ENCODE measurements around the gene CYP2S1.

GRCh38 chr19:41228486-41228885 lies 35.5 kb downstream of the CYP2S1 start:
- TF ChIP-seq, protein P1, sequence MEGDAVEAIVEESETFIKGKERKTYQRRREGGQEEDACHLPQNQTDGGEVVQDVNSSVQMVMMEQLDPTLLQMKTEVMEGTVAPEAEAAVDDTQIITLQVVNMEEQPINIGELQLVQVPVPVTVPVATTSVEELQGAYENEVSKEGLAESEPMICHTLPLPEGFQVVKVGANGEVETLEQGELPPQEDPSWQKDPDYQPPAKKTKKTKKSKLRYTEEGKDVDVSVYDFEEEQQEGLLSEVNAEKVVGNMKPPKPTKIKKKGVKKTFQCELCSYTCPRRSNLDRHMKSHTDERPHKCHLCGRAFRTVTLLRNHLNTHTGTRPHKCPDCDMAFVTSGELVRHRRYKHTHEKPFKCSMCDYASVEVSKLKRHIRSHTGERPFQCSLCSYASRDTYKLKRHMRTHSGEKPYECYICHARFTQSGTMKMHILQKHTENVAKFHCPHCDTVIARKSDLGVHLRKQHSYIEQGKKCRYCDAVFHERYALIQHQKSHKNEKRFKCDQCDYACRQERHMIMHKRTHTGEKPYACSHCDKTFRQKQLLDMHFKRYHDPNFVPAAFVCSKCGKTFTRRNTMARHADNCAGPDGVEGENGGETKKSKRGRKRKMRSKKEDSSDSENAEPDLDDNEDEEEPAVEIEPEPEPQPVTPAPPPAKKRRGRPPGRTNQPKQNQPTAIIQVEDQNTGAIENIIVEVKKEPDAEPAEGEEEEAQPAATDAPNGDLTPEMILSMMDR (IDR thresholded peaks at IDR 0.05): no peak
- peak in 1 of 2 donors; percentile 15 for TF ChIP-seq EP300 (IDR thresholded peaks at IDR 0.05)
- no peak for TF ChIP-seq POLR2A (IDR thresholded peaks at IDR 0.05)
